Caco-2 (cell line): ENCODE results near the gene TTLL5. TPM values are rescaled to one million over a fixed set of nuclear protein-coding genes. Genes with fewer than 3 reads are reported as not detected.

Experiments
- BruUV-seq: library from RNA; stranded (reverse); fragments of 400-500 nt; replicated peaks from 2 replicates; lab custom pipeline; 2021; lab: Mats Ljungman, UMichigan
- CTCF ChIA-PET: fragments of 300-600 bp; sonication (Branson Sonifier 250); formaldehyde crosslinking; loops from one replicate; lab custom pipeline; 2022; ENCODE audit warnings: antibody characterized with exemption; lab: Charles Lee
- POLR2A ChIA-PET: fragments of 300-600 bp; sonication (Branson Sonifier 250); formaldehyde crosslinking; loops from one replicate; lab custom pipeline; 2022; ENCODE audit warnings: antibody characterized with exemption; lab: Charles Lee
- DNase-seq, 2 experiments: peaks; one replicate each; pipeline versions ENCODE4 v3.0.0 to v3.0.0-alpha.2; 2020 to 2022
- H3K27me3 ChIP-seq: replicated peaks from 2 replicates; pipeline ENCODE4 v1.6.0; 2011; ENCODE audit warnings: low read length; ENCODE audit not compliant: control insufficient read depth, insufficient read depth
- H3K36me3 ChIP-seq: 2 replicates; pipeline ENCODE4 v1.5.1; 2011; ENCODE audit warnings: low read length; ENCODE audit not compliant: control insufficient read depth, insufficient read depth
- H3K4me1 ChIP-seq: fragments of 250-450 bp; sonication (Bioruptor Pico); 2 replicates; pipeline ENCODE4 v1.5.1; 2020; ENCODE audit warnings: mild to moderate bottlenecking
- H3K4me3 ChIP-seq: 2 replicates; pipeline ENCODE4 v1.5.1; 2011; ENCODE audit warnings: low read depth, mild to moderate bottlenecking, control low read depth, low read length
- H3K9me3 ChIP-seq: fragments of 250-450 bp; sonication (Bioruptor Pico); 2 replicates; pipeline ENCODE4 v1.5.1; 2020; ENCODE audit warnings: mild to moderate bottlenecking, moderate library complexity
- H3K27ac Mint-ChIP-seq: one replicate; pipeline ENCODE4 v1.8.0; 2022; ENCODE audit warnings: mixed read lengths; ENCODE audit not compliant: unreplicated experiment
- H3K27me3 Mint-ChIP-seq: one replicate; pipeline ENCODE4 v1.8.0; 2022; ENCODE audit warnings: mixed read lengths; ENCODE audit not compliant: insufficient read depth, unreplicated experiment
- H3K36me3 Mint-ChIP-seq: one replicate; pipeline ENCODE4 v1.8.0; 2022; ENCODE audit warnings: mild to moderate bottlenecking, mixed read lengths; ENCODE audit not compliant: insufficient read depth, unreplicated experiment
- H3K4me1 Mint-ChIP-seq: one replicate; pipeline ENCODE4 v1.8.0; 2022; ENCODE audit warnings: low read depth, mixed read lengths; ENCODE audit not compliant: unreplicated experiment
- H3K4me3 Mint-ChIP-seq: one replicate; pipeline ENCODE4 v1.8.0; 2022; ENCODE audit warnings: mild to moderate bottlenecking, moderate library complexity, mixed read lengths; ENCODE audit not compliant: unreplicated experiment
- H3K9me3 Mint-ChIP-seq: one replicate; pipeline ENCODE4 v1.8.0; 2022; ENCODE audit warnings: mixed read lengths; ENCODE audit not compliant: unreplicated experiment
- CTCF ChIP-seq, 2 experiments: fragments of 200-600 bp in 1 of 2; IDR thresholded peaks; 1 replicate in 1 of 2; 2 replicates in 1 of 2; pipeline versions ENCODE4 v1.5.1 to v1.8.0; 2011 to 2022; ENCODE audit warnings: antibody characterized with exemption in 1 of 2, control low read depth in 1 of 2, inconsistent platforms in 1 of 2, low read depth in 1 of 2, low read length in 1 of 2, mild to moderate bottlenecking in 1 of 2, moderate library complexity in 1 of 2; ENCODE audit not compliant: insufficient read depth in 1 of 2, severe bottlenecking in 1 of 2, unreplicated experiment in 1 of 2
- intact Hi-C: fragments of 100-400 bp; cut with micrococcal nuclease; formaldehyde crosslinking; loops from one replicate; pipeline ENCODE4 v1.10.0; 2022; ENCODE audit not compliant: unreplicated experiment
- total RNA-seq: library from RNA; stranded (reverse); gene quantifications from 2 replicates; pipeline ENCODE4 v1.2.3, GENCODE V29; 2022

Gene TTLL5
- total RNA-seq, 1 experiment from 2014 or later: 38.2 TPM

DNA sequence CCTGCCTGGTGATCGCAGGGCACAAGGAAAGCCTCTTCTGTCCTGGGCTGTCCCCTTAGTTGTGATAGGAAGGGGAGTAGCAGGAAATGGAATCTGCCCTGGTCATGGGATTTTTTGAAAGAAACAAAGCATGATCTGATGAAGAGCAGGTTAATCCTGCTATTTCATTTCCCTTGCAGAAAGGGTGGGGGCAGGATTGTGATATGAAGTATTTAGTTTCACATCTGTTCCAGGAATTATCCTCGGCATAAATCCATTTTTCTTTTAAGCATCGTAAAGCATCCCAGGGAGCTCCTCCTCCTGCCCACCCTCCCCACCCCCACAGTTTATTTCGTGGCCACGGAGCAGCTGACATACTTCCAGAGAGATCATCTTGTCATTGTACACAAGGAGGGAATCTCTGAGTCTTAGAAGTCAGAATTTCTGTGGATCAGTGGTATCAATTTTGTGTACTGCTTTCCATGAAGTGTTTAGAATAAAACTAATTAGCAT, 267.7 kb downstream of the TTLL5 start:
- no peaks in the 10 kb centered on the region for H3K27me3 Mint-ChIP-seq
- no peaks in the 10 kb centered on the region for H3K9me3 Mint-ChIP-seq
- H3K4me3 Mint-ChIP-seq: no peak overlapping the region
- no peaks in the 10 kb centered on the region for H3K36me3 Mint-ChIP-seq
- H3K4me1 ChIP-seq: peaks cover 14% of the 10 kb centered on the region
- no peaks in the 10 kb centered on the region for H3K27me3 ChIP-seq
- intact Hi-C loops: no loop called here
- H3K27ac Mint-ChIP-seq: no peak overlapping the region
- H3K4me3 ChIP-seq: no peak overlapping the region
- CTCF ChIA-PET: no interaction called here
- POLR2A ChIA-PET: no interaction called here
- no peak for DNase-seq
- no peaks in the 10 kb centered on the region for H3K9me3 ChIP-seq
- H3K36me3 ChIP-seq: no peaks in the 10 kb centered on the region; the same call in 1 of the 2 replicates
- BruUV-seq: no TSS peak
- TF ChIP-seq CTCF (IDR thresholded peaks at IDR 0.05; ENCODE audit: insufficient read depth in 1 of 2, low read depth in 1 of 2, low read length in 1 of 2, severe bottlenecking in 1 of 2, unreplicated experiment in 1 of 2): no peak
- H3K4me1 Mint-ChIP-seq: peaks cover 15% of the 10 kb centered on the region

- POLR2A ChIA-PET: interaction anchor here (0.5 kb wide), 1 partner anchor 12 kb away, joined by 9 read pairs; no protein-coding TSS in a partner anchor
- no peak overlapping the region for H3K27ac Mint-ChIP-seq
- H3K4me3 ChIP-seq: no peak overlapping the region
- H3K9me3 ChIP-seq: no peaks in the 10 kb centered on the region
- intact Hi-C loops: no loop called here
- H3K4me3 Mint-ChIP-seq: no peak overlapping the region
- peaks cover 15% of the 10 kb centered on the region for H3K4me1 Mint-ChIP-seq
- H3K9me3 Mint-ChIP-seq: no peaks in the 10 kb centered on the region
- peaks cover 14% of the 10 kb centered on the region for H3K4me1 ChIP-seq
- no peaks in the 10 kb centered on the region for H3K36me3 Mint-ChIP-seq
- CTCF ChIA-PET: interaction anchor here (0.6 kb wide), 1 partner anchor 14 kb away, joined by 4 read pairs; no protein-coding TSS in a partner anchor
- no TSS peak for BruUV-seq
- no peaks in the 10 kb centered on the region; the same call in 1 of the 2 replicates for H3K36me3 ChIP-seq
- DNase-seq: no peak
- H3K27me3 ChIP-seq: no peaks in the 10 kb centered on the region
- no peaks in the 10 kb centered on the region for H3K27me3 Mint-ChIP-seq
- TF ChIP-seq CTCF (IDR thresholded peaks at IDR 0.05; ENCODE audit: insufficient read depth in 1 of 2, low read depth in 1 of 2, low read length in 1 of 2, severe bottlenecking in 1 of 2, unreplicated experiment in 1 of 2): no peak
Observed at GRCh38 chr14:75933712-75934296, 272.8 kb downstream of the TTLL5 start.

DNA sequence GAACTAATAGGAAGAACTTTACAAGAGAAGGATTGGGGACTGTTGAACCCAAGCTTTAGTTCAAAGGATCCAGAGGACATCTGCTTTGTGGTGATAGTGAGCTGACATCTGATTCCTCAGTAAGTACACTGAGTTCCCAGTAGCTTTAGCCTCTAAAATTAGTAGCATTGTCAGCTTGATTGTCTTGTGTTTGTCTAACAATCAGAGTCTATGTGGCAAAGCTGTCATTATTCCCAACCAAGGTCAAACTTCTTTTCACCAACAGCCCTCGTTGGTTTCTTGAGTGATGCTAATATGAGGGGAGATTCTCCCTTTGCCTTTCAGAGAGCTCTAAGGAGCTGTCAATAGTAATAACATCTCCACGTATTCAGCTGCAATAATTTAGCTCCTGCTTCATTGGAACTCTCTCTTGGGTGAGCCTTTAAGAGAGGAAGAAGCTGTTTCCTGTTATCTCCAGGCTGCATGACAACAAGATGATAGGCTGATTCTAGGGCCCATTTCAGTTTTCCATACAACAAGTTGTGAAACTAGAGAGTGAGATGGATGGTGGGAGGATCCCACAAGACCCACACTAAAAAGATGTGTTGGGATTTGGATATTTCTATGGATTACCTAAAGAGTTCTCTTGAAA, 274.1 kb downstream of the TTLL5 start:
- BruUV-seq: no TSS peak
- Histone ChIP-seq H3K9me3 (no peaks in the 10 kb centered on the region), H3K4me3 (no peak overlapping the region), H3K36me3 (no peaks in the 10 kb centered on the region; the same call in 1 of the 2 replicates), H3K4me1 (peaks cover 14% of the 10 kb centered on the region), H3K27me3 (no peaks in the 10 kb centered on the region)
- Mint-ChIP-seq H3K27ac (no peak overlapping the region), H3K36me3 (no peaks in the 10 kb centered on the region), H3K4me3 (no peak overlapping the region), H3K9me3 (no peaks in the 10 kb centered on the region), H3K4me1 (peaks cover 15% of the 10 kb centered on the region), H3K27me3 (no peaks in the 10 kb centered on the region)
- intact Hi-C loops: no loop called here
- no peak for TF ChIP-seq CTCF (IDR thresholded peaks at IDR 0.05; ENCODE audit: insufficient read depth in 1 of 2, low read depth in 1 of 2, low read length in 1 of 2, severe bottlenecking in 1 of 2, unreplicated experiment in 1 of 2)
- POLR2A ChIA-PET: no interaction called here
- no peak for DNase-seq
- CTCF ChIA-PET: interaction anchor here (1.2 kb wide), 1 partner anchor 28 kb away, joined by 4 read pairs; no protein-coding TSS in a partner anchor
